Anterior cingulate cortex (tissue), 58 donors: Measurements from ENCODE around the gene CALU.

Experiments used
- DNase-seq, 58 donors: peaks; one replicate each; lab custom pipeline; 2025; lab: John Stamatoyannopoulos, UW

Gene CALU

GRCh38 chr7:128781126-128781525, 42.0 kb downstream of the CALU start:
- no peak for DNase-seq

GRCh38 chr7:128781851-128782250, 42.7 kb downstream of the CALU start:
- DNase-seq, result no peak

- DNase-seq, result peak in 40 of 58 donors; percentile 6 to 76 (median 36)
These were observed 44.1 kb downstream of the CALU start for GRCh38 chr7:128783143-128783861.

GRCh38 chr7:128785738-128786137, 46.6 kb downstream of the CALU start:
- DNase-seq, result no peak

- DNase-seq, result no peak
These were observed 49.6 kb downstream of the CALU start for GRCh38 chr7:128788446-128789412.

- peak in 1 of 58 donors; percentile 11 for DNase-seq
These were observed 51.3 kb downstream of the CALU start for GRCh38 chr7:128790315-128791041.

- DNase-seq, result peak in 52 of 58 donors; percentile 10 to 75 (median 47)
These were observed 52.2 kb downstream of the CALU start, which contains the start of gene CCDC136 for GRCh38 chr7:128791121-128791971. CCDC136 (plus strand) TSS chr7:128791968; CDS start chr7:128792412, 444 bp downstream.

- DNase-seq, result no peak
These were observed 52.8 kb downstream of the CALU start for GRCh38 chr7:128791972-128792327.

GRCh38 chr7:128792471-128793180, 53.5 kb downstream of the CALU start:
- peak in 15 of 58 donors; percentile 5 to 41 (median 28) for DNase-seq

GRCh38 chr7:128793181-128793547, 54.0 kb downstream of the CALU start:
- no peak for DNase-seq

GRCh38 chr7:128794020-128794419, 54.9 kb downstream of the CALU start:
- DNase-seq, result peak in 1 of 58 donors; percentile 6

- no peak for DNase-seq
These were observed 55.3 kb downstream of the CALU start for GRCh38 chr7:128794436-128794835.

- no peak for DNase-seq
These were observed 56.0 kb downstream of the CALU start for GRCh38 chr7:128795129-128795528.

GRCh38 chr7:128796327-128796726, 57.2 kb downstream of the CALU start:
- DNase-seq, result no peak

- no peak for DNase-seq
These were observed 60.3 kb downstream of the CALU start for GRCh38 chr7:128799451-128799850.

- no peak for DNase-seq
These were observed 61.4 kb downstream of the CALU start for GRCh38 chr7:128800567-128800966.

GRCh38 chr7:128801003-128801402, 61.8 kb downstream of the CALU start:
- DNase-seq, result no peak

- DNase-seq, result no peak
These were observed 62.7 kb downstream of the CALU start for GRCh38 chr7:128801667-128802418.
